Fibroblast of mammary gland (primary cell): Measurements from ENCODE around the gene PARM1.

Experiments
- DNase-seq: peaks from one replicate; pipeline ENCODE4 v3.0.0-alpha.2; 2010; ENCODE audit warnings: low read depth
- H3K4me3 ChIP-seq: 2 replicates; pipeline ENCODE4 v1.5.1; 2011; ENCODE audit warnings: low read depth, mild to moderate bottlenecking, low read length, moderate library complexity; ENCODE audit not compliant: control insufficient read depth
- CTCF ChIP-seq: conservative IDR thresholded peaks from 2 replicates; pipeline ENCODE4 v1.5.1; 2011; ENCODE audit warnings: low read depth, low read length, inconsistent platforms; ENCODE audit not compliant: control insufficient read depth, insufficient read depth

Gene PARM1

GRCh38 chr4:75065909-75066308 lies 133.0 kb downstream of the PARM1 start:
- H3K4me3 ChIP-seq: no peak overlapping the region

GRCh38 chr4:75069493-75070074 lies 136.7 kb downstream of the PARM1 start:
- DNase-seq: no peak
- H3K4me3 ChIP-seq: no peak overlapping the region
- no peak for TF ChIP-seq CTCF

More at GRCh38 chr4:75065909-75066308, 133.0 kb downstream of the PARM1 start:
- no peak for DNase-seq
- TF ChIP-seq CTCF: no peak

- no peak overlapping the region for H3K4me3 ChIP-seq
- DNase-seq: no peak
- TF ChIP-seq CTCF: no peak
These were observed 138.4 kb downstream of the PARM1 start for GRCh38 chr4:75071317-75071716.

- H3K4me3 ChIP-seq: no peak overlapping the region
- no peak for TF ChIP-seq CTCF
- no peak for DNase-seq
These were observed 148.0 kb downstream of the PARM1 start for GRCh38 chr4:75080888-75081287.

GRCh38 chr4:75081561-75081960 lies 148.6 kb downstream of the PARM1 start:
- no peak overlapping the region for H3K4me3 ChIP-seq
- TF ChIP-seq CTCF: no peak
- DNase-seq: no peak

- no peak for DNase-seq
- no peak overlapping the region for H3K4me3 ChIP-seq
- TF ChIP-seq CTCF: no peak
These were observed 154.5 kb downstream of the PARM1 start for GRCh38 chr4:75087416-75087815.

- no peak for TF ChIP-seq CTCF
- no peak for DNase-seq
- no peak overlapping the region for H3K4me3 ChIP-seq
These were observed 154.9 kb downstream of the PARM1 start for GRCh38 chr4:75087865-75088264.
